Liver (tissue), 9 donors: Measurements from ENCODE around the gene CLRN3. TPM values are rescaled to one million over a fixed set of nuclear protein-coding genes. Genes with fewer than 3 reads are reported as not detected.

Source experiments
- DNase-seq: peaks from one replicate; pipeline ENCODE4 v3.0.0-alpha.2; 2017; ENCODE audit warnings: low spot score
- H3K27ac ChIP-seq, 2 donors: one replicate each; pipeline ENCODE4 v1.7.0; 2013; ENCODE audit warnings: inconsistent platforms in 2 of 2, low read length in 2 of 2, control low read depth in 1 of 2, low read depth in 1 of 2, mild to moderate bottlenecking in 1 of 2
- H3K27me3 ChIP-seq, 4 donors: one replicate each; pipeline versions ENCODE4 v1.6.1 to v1.7.0; 2013; ENCODE audit warnings: low read length in 3 of 4, inconsistent platforms in 1 of 4, mild to moderate bottlenecking in 1 of 4, moderate library complexity in 1 of 4; ENCODE audit not compliant: control insufficient read depth in 4 of 4, insufficient read depth in 4 of 4
- H3K36me3 ChIP-seq, 4 donors: one replicate each; pipeline versions ENCODE4 v1.6.1 to v1.7.0; 2013; ENCODE audit warnings: low read length in 3 of 4, mild to moderate bottlenecking in 3 of 4, low read depth in 1 of 4, moderate library complexity in 1 of 4; ENCODE audit not compliant: control insufficient read depth in 4 of 4, insufficient read depth in 3 of 4
- H3K4me1 ChIP-seq, 4 donors: one replicate each; pipeline versions ENCODE4 v1.6.1 to v1.7.0; 2013; ENCODE audit warnings: low read length in 3 of 4, mild to moderate bottlenecking in 3 of 4, moderate library complexity in 1 of 4; ENCODE audit not compliant: control insufficient read depth in 4 of 4, insufficient read depth in 4 of 4
- H3K4me3 ChIP-seq, 3 donors: one replicate each; pipeline versions ENCODE4 v1.6.1 to v1.7.0; 2013; ENCODE audit warnings: low read length in 3 of 3, control low read depth in 1 of 3, low read depth in 1 of 3, mild to moderate bottlenecking in 1 of 3
- H3K9ac ChIP-seq, 2 donors: one replicate each; pipeline ENCODE4 v1.7.0; 2013; ENCODE audit warnings: low read length in 2 of 2, mild to moderate bottlenecking in 2 of 2, moderate library complexity in 2 of 2, control low read depth in 1 of 2, low read depth in 1 of 2
- H3K9me3 ChIP-seq, 4 donors: one replicate each; pipeline versions ENCODE4 v1.6.1 to v1.7.0; 2013; ENCODE audit warnings: low read length in 3 of 4; ENCODE audit not compliant: control insufficient read depth in 4 of 4
- CTCF ChIP-seq: fragments of 150-350 bp; IDR thresholded peaks from 2 replicates; pipeline ENCODE4 v1.5.1; 2017; ENCODE audit warnings: improper control_type of control experiment, low read depth, low read length; ENCODE audit not compliant: missing input control
- EGR1 ChIP-seq, 2 donors: IDR thresholded peaks; 2 replicates each; pipeline ENCODE4 v1.6.1; 2016 to 2018; ENCODE audit warnings: antibody characterized with exemption in 2 of 2, low read depth in 2 of 2
- FOXA1 ChIP-seq: IDR thresholded peaks from 2 replicates; pipeline ENCODE4 v1.6.1; 2016; ENCODE audit warnings: antibody characterized with exemption
- FOXA2 ChIP-seq: IDR thresholded peaks from 2 replicates; pipeline ENCODE4 v1.6.1; 2016; ENCODE audit warnings: antibody characterized with exemption
- GABPA ChIP-seq, 2 donors: IDR thresholded peaks in 1 of 2; conservative IDR thresholded peaks in 1 of 2; 2 replicates each; pipeline ENCODE4 v1.6.1; 2016; ENCODE audit warnings: antibody characterized with exemption in 2 of 2, mild to moderate bottlenecking in 1 of 2, moderate library complexity in 1 of 2
- HNF4A ChIP-seq, 2 donors: conservative IDR thresholded peaks; 2 replicates each; pipeline ENCODE4 v1.6.1; 2016; ENCODE audit warnings: antibody characterized with exemption in 2 of 2, mild to moderate bottlenecking in 2 of 2
- HNF4G ChIP-seq: IDR thresholded peaks from 2 replicates; pipeline ENCODE4 v1.6.1; 2016; ENCODE audit warnings: antibody characterized with exemption
- JUND ChIP-seq, 2 donors: IDR thresholded peaks; 2 replicates each; pipeline ENCODE4 v1.6.1; 2016; ENCODE audit warnings: antibody characterized with exemption in 2 of 2
- MAX ChIP-seq: IDR thresholded peaks from 2 replicates; pipeline ENCODE4 v1.6.1; 2016; ENCODE audit warnings: antibody characterized with exemption
- NR2F2 ChIP-seq: IDR thresholded peaks from 2 replicates; pipeline ENCODE4 v1.6.1; 2016; ENCODE audit warnings: antibody characterized with exemption
- RAD21 ChIP-seq, 2 donors: IDR thresholded peaks; 2 replicates each; pipeline ENCODE4 v1.6.1; 2016; ENCODE audit warnings: antibody characterized with exemption in 2 of 2, mild to moderate bottlenecking in 2 of 2
- REST ChIP-seq: IDR thresholded peaks from 2 replicates; pipeline ENCODE4 v1.6.1; 2016; ENCODE audit warnings: antibody characterized with exemption, mild to moderate bottlenecking
- RXRA ChIP-seq, 2 donors: IDR thresholded peaks; 2 replicates each; pipeline ENCODE4 v1.6.1; 2017 to 2018; ENCODE audit warnings: antibody characterized with exemption in 2 of 2, mild to moderate bottlenecking in 1 of 2
- SP1 ChIP-seq: IDR thresholded peaks from 2 replicates; pipeline ENCODE4 v1.6.1; 2018; ENCODE audit warnings: antibody characterized with exemption, mild to moderate bottlenecking
- TAF1 ChIP-seq: conservative IDR thresholded peaks from 2 replicates; pipeline ENCODE4 v1.6.1; 2016; ENCODE audit warnings: antibody characterized with exemption, mild to moderate bottlenecking
- YY1 ChIP-seq: IDR thresholded peaks from 2 replicates; pipeline ENCODE4 v1.6.1; 2016; ENCODE audit warnings: antibody characterized with exemption, mild to moderate bottlenecking
- WGBS: extraction: QIAGEN DNeasy Blood & Tissue Kit; methylation state at CpG from one replicate; pipeline ENCODE4 v1.1.7; 2013; 5-methylcytosine and 5-hydroxymethylcytosine counted together
- polyA plus RNA-seq, 2 donors: library from polyadenylated mRNA; stranded (reverse) in 1 of 2; unstranded in 1 of 2; fragments of 200-250 nt in 1 of 2; fragments of >200 nt in 1 of 2; fragmentation: Nextera tagmentation in 1 of 2; extraction: Ambion mirVana in 1 of 2; gene quantifications; one replicate each; pipeline versions ENCODE4 v1.2.1 to v1.2.3, GENCODE V29; 2013 to 2015
- total RNA-seq, 2 donors: library from RNA; depleted of rRNA; stranded (reverse); fragments of >200 nt; gene quantifications; one replicate each; pipeline ENCODE4 v1.2.3, GENCODE V29; 2014
- TF ChIP-seq, protein P1 (sequence below): IDR thresholded peaks from 2 replicates; pipeline ENCODE4 v1.6.1; 2016; ENCODE audit warnings: antibody characterized with exemption
- TF ChIP-seq, protein P2 (sequence below): IDR thresholded peaks from 2 replicates; pipeline ENCODE4 v1.6.1; 2016; ENCODE audit warnings: antibody characterized with exemption
- donor health status: healthy.
- donor health status: healthy.
- donor health status: healthy.
- donor health status: healthy.
- donor health status: healthy.

Gene CLRN3
- total and polyA plus RNA-seq, 4 donors, result 0.33 to 16.9 (median 6.9) TPM

DNA sequence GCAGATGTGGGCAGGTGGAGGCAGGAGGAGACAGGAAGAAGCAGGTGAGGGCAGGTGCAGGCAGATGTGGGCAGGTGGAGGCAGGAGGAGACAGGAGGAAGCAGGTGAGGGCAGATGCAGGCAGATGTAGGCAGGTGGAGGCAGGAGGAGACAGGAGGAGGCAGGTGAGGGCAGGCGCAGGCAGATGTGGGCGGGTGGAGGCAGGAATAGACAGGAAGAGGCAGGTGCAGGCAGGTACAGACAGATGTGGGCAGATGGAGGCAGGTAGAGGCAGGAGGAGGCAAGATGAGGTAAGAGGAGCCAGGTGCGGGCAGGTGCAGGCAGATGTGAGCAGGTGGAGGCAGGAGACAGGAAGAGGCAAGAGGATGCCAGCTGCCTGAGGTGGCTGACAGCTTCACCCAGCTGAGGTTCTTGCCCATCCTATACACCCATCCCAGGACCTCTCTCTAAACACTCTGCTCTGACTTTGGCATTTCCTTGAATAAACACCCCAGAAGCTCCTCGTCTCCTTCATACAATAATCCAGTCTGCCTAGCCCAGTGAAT is 47.1 kb upstream of the CLRN3 start:
- whole genome bisulfite sequencing, result 84% methylated on average over 4 of the region's 4 CpGs
- no peak overlapping the region for H3K27ac ChIP-seq
- H3K4me1 ChIP-seq, result no peaks in the 10 kb centered on the region
- DNase-seq, result no peak
- no peak for TF ChIP-seq HNF4G
- TF ChIP-seq CTCF, result no peak
- no peak for TF ChIP-seq JUND (IDR thresholded peaks at IDR 0.05)
- no peak for TF ChIP-seq EGR1 (IDR thresholded peaks at IDR 0.05; ENCODE audit: low read depth in 2 of 2)
- TF ChIP-seq, protein P1, sequence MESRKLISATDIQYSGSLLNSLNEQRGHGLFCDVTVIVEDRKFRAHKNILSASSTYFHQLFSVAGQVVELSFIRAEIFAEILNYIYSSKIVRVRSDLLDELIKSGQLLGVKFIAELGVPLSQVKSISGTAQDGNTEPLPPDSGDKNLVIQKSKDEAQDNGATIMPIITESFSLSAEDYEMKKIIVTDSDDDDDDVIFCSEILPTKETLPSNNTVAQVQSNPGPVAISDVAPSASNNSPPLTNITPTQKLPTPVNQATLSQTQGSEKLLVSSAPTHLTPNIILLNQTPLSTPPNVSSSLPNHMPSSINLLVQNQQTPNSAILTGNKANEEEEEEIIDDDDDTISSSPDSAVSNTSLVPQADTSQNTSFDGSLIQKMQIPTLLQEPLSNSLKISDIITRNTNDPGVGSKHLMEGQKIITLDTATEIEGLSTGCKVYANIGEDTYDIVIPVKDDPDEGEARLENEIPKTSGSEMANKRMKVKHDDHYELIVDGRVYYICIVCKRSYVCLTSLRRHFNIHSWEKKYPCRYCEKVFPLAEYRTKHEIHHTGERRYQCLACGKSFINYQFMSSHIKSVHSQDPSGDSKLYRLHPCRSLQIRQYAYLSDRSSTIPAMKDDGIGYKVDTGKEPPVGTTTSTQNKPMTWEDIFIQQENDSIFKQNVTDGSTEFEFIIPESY, result no peak
- no peak for TF ChIP-seq TAF1
- TF ChIP-seq NR2F2, result no peak
- no peak for TF ChIP-seq SP1
- TF ChIP-seq MAX, result no peak
- no peak for TF ChIP-seq RAD21 (IDR thresholded peaks at IDR 0.05)
- no peak for TF ChIP-seq RXRA (IDR thresholded peaks at IDR 0.05)
- TF ChIP-seq HNF4A (conservative IDR thresholded peaks at IDR 0.05), result no peak
- TF ChIP-seq YY1, result no peak
- no peak for TF ChIP-seq REST
- TF ChIP-seq FOXA1, result no peak
- no peak for TF ChIP-seq FOXA2
- no peak for TF ChIP-seq GABPA (IDR thresholded peaks at IDR 0.05 in 1 of 2, conservative IDR thresholded peaks at IDR 0.05 in 1 of 2)
- TF ChIP-seq, protein P2, sequence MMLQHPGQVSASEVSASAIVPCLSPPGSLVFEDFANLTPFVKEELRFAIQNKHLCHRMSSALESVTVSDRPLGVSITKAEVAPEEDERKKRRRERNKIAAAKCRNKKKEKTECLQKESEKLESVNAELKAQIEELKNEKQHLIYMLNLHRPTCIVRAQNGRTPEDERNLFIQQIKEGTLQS, result no peak
- H3K36me3 ChIP-seq, result no peaks in the 10 kb centered on the region
- H3K27me3 ChIP-seq, result peaks cover 0 to 3% (median 0%) of the 10 kb centered on the region in 4 donors
- no peak overlapping the region for H3K9ac ChIP-seq
- no peak overlapping the region for H3K4me3 ChIP-seq
- no peaks in the 10 kb centered on the region for H3K9me3 ChIP-seq
